GM21737 (cell line): Measurements from ENCODE around the gene DFFB.
A peak's percentile ranks its signal among the peaks of the same experiment; 100 is the strongest.
"Not testable (repeated sequence)": the region's sequence is repeated elsewhere in the genome, so short reads cannot be mapped to it uniquely, and the experiment has no call there.

ENCODE experiments used
- ATAC-seq: cut with Tn5 transposase; IDR thresholded peaks from one replicate; pipeline ENCODE4 v1.9.1; 2021; ENCODE audit warnings: mild to moderate bottlenecking, moderate library complexity; ENCODE audit not compliant: unreplicated experiment

The DFFB gene

GRCh38 chr1:3856923-3857790 lies at the start of gene DFFB, which contains the start of gene CEP104:
Gene DFFB (plus strand): TSS chr1:3857476. CDS start chr1:3857604, 128 bp downstream.
Gene CEP104 (minus strand): TSS chr1:3857211. CDS start chr1:3852407, 4,804 bp downstream.
- ATAC-seq, result peak; percentile 91

GRCh38 chr1:3807769-3808168 lies 49.5 kb upstream of the DFFB start:
- ATAC-seq, result no peak

- no peak for ATAC-seq
Measured at GRCh38 chr1:3809680-3810079, 47.6 kb upstream of the DFFB start.

DNA sequence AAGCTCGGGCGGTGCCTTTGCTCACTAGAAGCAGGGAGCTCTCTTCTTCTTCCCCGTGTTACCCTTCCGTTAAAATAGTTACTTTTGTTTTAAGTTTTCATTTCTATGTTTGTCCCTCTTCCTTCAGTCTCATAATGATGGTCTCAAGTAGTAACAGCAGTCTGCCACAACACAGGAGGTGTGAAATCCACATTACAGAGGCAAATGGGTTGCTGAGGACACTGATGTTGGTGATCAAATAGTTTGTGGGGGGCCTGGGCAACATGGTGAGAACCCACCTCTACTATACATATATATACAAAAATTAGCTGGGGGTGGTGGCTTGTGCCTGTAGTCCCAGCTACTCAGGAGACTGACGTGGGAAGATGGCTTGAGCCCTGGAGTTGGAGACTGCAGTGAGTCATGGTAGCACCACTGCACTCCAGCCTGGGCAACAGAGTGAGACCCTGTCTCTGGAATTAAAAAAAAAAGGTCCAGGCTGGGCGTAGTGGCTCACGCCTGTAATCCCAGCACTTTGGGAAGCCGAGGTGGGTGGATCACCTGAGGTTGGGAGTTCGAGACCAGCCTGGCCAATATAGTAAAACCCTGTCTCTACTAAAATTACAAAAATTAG lies 47.0 kb upstream of the DFFB start:
- not testable (repeated sequence) for ATAC-seq

- no peak for ATAC-seq
Measured at GRCh38 chr1:3811595-3811911, 45.7 kb upstream of the DFFB start.

- no peak for ATAC-seq
Measured at GRCh38 chr1:3814065-3814464, 43.2 kb upstream of the DFFB start.

DNA sequence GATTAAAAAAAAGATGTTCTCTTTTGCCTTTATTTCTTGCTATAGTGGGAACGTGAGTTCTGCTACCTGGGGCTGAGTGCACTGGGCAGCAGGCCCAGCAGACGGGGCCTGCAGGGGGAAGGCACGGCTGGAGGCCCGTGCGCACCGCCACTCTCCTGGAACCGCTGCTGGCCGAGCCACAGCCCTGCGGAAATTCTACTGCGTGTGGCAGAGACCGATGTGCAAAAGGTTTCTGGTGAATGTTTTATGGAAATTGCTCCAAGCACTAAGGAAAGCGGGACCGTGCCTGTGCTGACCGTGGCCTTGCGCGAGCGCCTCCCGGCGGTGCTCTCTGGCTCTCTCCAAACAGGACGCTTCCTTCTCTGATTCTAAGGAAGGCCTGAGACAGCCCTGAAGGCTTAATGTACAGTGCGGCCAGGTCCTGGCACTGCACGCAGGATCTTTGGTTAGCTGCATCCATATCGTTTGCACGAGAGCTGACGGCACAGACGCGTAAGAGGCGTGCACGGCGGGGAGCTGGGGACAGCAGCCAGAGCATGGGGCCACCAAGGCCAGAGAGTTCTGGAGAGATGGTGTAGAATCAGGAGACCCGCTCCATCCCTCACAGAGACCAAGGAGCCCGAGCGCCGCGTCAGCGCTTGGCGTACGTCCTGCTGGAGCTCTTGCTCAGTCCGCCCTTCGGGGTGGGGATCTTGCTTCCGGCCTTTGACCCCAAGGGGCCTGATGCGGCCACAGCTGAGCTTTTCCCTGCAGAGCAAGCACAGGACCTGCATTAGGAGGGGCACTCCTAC lies 42.3 kb upstream of the DFFB start:
- no peak for ATAC-seq

DNA sequence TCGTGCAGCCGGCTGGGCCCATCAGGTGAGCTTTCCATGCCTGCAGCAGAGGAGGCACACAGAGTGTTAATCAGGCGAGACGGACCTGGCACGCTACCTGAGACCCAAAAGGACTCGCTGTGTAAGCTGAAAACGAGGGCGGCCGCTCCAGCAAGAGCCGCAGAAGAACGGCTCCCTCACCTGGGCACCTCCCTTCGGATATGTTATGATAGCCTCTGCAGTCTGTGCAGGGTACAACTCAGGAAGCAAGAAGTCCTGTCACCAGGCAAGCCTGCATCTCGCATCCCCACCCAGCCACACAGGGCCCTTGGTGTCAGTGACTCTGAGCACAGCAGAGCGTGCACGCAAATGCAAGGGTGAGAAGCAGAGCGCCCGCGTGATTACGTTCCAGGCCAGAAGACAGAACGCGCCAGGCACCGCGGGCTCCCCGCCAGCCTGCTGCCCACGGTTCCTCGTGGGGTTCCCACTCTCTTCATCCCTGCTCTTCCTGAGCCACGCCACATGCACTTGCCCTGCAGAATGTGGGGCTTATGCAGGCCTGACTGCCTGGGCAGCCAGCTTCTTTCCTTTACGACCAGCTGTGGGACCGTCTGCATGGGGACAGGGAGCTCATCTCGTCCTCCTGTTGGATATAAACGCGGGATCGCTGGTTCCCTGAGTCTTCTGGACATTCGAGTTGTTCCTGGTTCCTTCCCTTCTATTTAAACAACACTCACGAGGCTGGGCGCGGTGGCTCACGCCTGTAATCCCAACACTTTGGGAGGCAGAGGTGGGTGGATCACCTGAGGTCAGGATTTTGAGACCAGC lies 40.7 kb upstream of the DFFB start:
- ATAC-seq, result no peak

DNA sequence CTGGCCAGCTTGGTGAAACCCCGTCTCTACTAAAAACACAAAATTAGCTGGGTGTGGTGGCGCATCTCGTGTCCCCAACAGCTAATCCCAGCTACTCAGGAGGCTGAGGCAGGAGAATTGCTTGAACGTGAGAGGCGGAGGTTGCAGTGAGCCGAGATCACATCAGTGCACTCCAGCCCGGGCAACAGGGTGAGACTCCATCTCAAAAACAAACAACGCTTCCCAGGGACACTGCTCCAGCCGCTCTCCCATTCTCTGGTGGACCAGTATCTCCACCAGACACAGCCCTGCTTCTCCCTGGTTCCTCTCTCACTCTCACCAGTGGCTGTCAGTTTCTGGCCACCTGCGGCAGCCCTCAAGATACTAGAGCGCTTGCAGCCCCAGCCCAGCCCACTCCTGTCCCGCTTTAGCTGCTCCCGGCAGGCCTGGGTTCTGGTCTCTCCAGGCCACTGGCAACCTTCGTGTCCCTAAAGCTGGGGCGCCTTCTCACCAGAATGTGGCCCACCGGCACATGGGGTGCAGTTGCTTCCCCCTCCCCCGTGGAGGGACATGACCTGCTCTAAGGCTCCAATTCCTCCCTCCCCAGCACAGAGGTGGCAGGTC lies 40.0 kb upstream of the DFFB start:
- ATAC-seq, result no peak

- ATAC-seq, result no peak
Measured at GRCh38 chr1:3817821-3818597, 39.3 kb upstream of the DFFB start.

GRCh38 chr1:3819771-3820200 lies 37.5 kb upstream of the DFFB start:
- no peak for ATAC-seq

- no peak for ATAC-seq
Measured at GRCh38 chr1:3820316-3820715, 37.0 kb upstream of the DFFB start.

DNA sequence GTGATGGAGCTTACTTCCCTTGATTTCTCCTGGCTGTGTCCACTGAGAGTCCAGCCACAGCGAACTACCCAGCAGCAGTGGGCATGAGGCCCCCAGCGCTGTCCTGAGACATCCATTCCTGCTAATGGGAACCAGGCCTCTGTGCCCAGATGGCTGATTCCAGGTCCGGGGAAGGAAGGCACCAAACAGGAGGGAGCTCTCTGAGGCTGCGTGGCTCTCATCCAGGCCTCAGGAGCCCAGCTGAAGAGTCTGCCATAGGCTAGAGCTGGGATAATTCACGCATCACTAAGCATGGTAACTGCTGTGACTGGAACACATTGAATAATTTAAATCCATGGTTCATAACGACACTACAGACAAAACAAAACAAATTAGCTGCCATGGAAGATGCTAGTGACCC lies 36.3 kb upstream of the DFFB start:
- ATAC-seq, result no peak

DNA sequence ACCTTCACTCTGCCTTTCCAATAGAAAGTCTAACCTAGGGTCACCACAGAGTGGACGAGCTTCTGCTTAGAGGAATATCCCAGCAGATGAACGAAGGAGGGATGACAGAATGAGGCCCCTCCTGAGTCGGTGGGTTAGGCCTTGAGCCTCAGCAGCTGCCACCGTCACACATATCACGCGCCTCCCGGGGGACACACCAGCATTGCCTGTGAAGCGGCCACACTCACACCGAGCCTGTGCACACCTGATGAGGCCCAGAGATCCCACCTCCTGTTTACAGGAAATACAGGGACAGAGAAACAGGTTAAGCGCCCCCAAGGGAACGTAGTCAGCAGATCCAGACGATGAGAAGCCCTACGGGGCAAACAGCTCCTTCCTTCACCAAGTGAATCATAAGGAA lies 35.8 kb upstream of the DFFB start:
- no peak for ATAC-seq

- no peak for ATAC-seq
Measured at GRCh38 chr1:3821908-3822307, 35.4 kb upstream of the DFFB start.

DNA sequence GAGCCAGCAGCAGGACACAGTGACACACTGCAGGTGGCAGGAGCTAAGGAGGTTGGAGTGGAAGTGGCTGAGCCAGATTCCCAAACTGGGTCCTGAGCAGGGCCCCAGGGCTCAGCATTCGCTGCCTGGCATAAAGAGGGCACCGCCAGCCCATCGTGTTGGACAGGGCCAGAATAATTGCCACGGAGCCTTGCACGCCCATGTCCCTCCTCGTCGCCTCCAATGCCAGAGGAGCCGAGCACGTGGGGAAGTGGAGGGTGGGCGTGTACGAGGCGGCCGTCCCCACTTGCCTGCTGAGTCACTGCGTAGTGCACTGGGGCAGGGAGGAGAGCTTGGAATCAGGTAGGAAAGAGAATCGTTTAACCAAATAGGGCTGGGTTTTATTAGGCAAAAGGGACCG lies 34.9 kb upstream of the DFFB start:
- no peak for ATAC-seq

DNA sequence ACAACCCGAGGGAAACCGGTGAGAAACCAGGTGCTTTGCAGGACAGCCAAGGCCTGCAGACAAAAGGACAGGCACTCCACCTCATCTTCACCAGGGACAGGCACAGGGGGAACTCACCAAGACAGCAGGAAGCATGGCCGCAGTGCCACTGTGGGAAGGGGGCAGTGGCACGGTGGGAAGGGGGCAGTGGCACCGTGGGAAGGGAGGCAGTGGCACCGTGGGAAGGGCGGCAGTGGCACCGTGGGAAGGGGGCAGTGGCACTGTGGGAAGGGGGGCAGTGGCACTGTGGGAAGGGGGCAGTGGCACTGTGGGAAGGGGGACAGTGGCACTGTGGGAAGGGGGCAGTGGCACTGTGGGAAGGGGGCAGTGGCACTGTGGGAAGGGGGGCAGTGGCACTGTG lies 32.6 kb upstream of the DFFB start:
- no peak for ATAC-seq

DNA sequence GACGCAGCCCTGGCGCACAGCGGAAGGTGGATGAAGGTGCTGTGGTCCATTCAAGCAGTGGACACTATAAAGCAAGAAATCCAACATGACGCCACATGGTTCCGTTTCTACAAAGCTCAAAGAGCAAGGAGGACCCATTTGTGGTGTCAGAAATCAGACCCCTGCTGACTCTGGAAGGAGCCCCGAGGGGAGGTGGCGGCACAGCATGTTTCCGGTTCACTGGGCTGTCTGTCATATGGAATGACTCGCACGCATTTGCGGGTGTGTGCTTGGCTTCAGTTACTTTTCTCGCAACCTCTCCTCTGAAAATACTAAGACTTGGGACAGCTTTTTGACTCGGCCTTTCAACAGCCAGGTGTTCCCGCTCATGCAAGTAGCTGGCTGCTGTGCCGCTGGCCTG lies 31.9 kb upstream of the DFFB start:
- no peak for ATAC-seq

GRCh38 chr1:3827813-3828307 lies 29.4 kb upstream of the DFFB start:
- ATAC-seq, result no peak
